MM.1S (cell line): ENCODE results near the gene TERC.
"Not testable (repeated sequence)": the region's sequence is repeated elsewhere in the genome, so short reads cannot be mapped to it uniquely, and the experiment has no call there.

Experiments used
- CTCF ChIP-seq: fragments of 300-600 bp; sonication (generic); IDR thresholded peaks from 2 replicates; pipeline ENCODE4 v1.5.1; 2016; ENCODE audit warnings: antibody characterized with exemption, low read length, mixed read lengths
- EZH2 ChIP-seq: fragments of 300-600 bp; sonication (generic); optimal IDR thresholded peaks from 2 replicates; pipeline ENCODE3; 2017; ENCODE audit warnings: low read depth, mild to moderate bottlenecking, antibody characterized with exemption, low read length, mixed read lengths

DNA sequence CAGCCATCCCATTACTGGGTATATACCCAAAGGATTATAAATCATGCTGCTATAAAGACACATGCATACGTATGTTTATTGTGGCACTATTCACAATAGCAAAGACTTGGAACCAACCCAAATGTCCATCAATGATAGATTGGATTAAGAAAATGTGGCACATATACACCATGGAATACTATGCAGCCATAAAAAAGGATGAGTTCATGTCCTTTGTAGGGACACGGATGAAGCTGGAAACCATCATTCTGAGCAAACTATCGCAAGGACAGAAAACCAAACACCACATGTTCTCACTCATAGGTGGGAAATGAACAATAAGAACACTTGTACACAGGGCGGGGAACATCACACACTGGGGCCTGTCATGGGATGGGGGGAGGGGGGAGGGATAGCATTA lies 46.4 kb downstream of the TERC start:
- TF ChIP-seq CTCF, EZH2: not testable (repeated sequence)
